NT2/D1 (cell line): Measurements from ENCODE around the gene KCNJ15.

Source experiments
- SUZ12 ChIP-seq: IDR thresholded peaks from 2 replicates; pipeline ENCODE4 v1.6.1; 2011; ENCODE audit not compliant: insufficient read length, insufficient read depth; ENCODE audit errors: extremely low read depth
- YY1 ChIP-seq: IDR thresholded peaks from 2 replicates; pipeline ENCODE4 v1.6.1; 2011; ENCODE audit not compliant: insufficient read length, insufficient read depth
- ZNF274 ChIP-seq: IDR thresholded peaks from 2 replicates; pipeline ENCODE4 v1.6.1; 2011; ENCODE audit warnings: mild to moderate bottlenecking, low read depth, low read length

DNA sequence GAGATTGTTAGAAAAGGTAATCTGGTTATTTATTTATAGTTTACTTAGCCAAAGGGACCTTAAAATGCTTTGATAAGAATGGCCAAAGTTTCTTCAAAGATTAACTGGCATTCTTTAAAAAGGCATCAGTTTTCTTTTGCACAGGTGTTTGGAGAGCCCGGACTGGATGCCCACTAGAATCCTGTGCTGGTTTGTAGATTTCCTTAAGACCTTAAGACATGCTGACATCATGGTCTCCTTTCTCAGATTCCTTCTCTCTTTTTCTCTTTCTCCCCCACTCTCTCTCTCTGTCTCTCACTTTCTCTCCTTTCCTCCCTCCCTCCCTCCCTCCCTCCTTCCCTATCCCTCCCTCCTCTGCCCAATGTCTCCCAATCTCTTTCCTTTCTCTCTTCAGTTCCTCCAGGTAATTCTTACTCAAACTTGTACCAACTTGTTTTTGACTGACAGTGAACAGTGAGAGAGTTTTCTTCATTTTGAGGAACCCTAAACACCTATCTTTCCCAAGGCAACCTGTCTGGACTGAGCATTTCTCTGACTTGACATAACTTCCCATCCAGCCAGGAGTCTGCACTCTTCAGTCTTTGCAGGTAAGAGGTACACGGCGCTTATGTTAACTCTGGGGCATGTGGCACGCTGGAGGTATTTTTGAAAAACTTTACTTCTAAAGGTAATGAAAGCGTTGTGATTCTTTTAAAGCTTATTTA, at the start of gene KCNJ15:
- TF ChIP-seq YY1 (no peak), SUZ12 (no peak), ZNF274 (no peak)
